Right cardiac atrium (tissue), 5 donors: ENCODE measurements around the gene PFKFB2. TPM values are rescaled to one million over a fixed set of nuclear protein-coding genes. Genes with fewer than 3 reads are reported as not detected.

Experiments used
- ATAC-seq, 2 donors: fragments of 200-7000 bp; cut with Tn5 transposase; one replicate each; pipeline versions ENCODE4 v1.8.0 to v1.9.1; 2020; ENCODE audit warnings: moderate library complexity in 2 of 2, mild to moderate bottlenecking in 1 of 2
- DNase-seq, 3 donors: peaks; one replicate each; pipeline ENCODE4 v3.0.0-alpha.2; 2020
- H3K27ac ChIP-seq: one replicate; pipeline ENCODE4 v1.5.1; 2013; ENCODE audit warnings: mild to moderate bottlenecking, low read length, control low read depth, moderate library complexity
- H3K27me3 ChIP-seq: one replicate; pipeline ENCODE4 v1.6.1; 2013; ENCODE audit not compliant: control insufficient read depth, insufficient read depth
- H3K4me1 ChIP-seq: one replicate; pipeline ENCODE4 v1.6.1; 2013; ENCODE audit warnings: low read length; ENCODE audit not compliant: control insufficient read depth, insufficient read depth
- H3K4me3 ChIP-seq: one replicate; pipeline ENCODE4 v1.5.1; 2013; ENCODE audit warnings: low read length, control low read depth
- H3K9me3 ChIP-seq: one replicate; pipeline ENCODE4 v1.6.1; 2013; ENCODE audit warnings: low read length; ENCODE audit not compliant: control insufficient read depth
- WGBS: extraction: QIAGEN DNeasy Blood & Tissue Kit; methylation state at CpG from one replicate; pipeline ENCODE4 v1.1.7; 2013; 5-methylcytosine and 5-hydroxymethylcytosine counted together
- intact Hi-C, 4 donors: fragments of 100-400 bp; cut with DNase I; formaldehyde crosslinking; loops; one replicate each; pipeline versions ENCODE4 v1.11.0 to v1.14.0; 2022 to 2023
- polyA plus RNA-seq: library from polyadenylated mRNA; stranded (reverse); fragments of 200-250 nt; gene quantifications from one replicate; pipeline ENCODE4 v1.2.3, GENCODE V29; 2013
- total RNA-seq, 4 donors: library from RNA; stranded (reverse); fragmentation: NEBNext Ultra II Directional; extraction: Animal tissue kit (Norgen Biotek cat#: 25700); gene quantifications; one replicate each; pipeline ENCODE4 v1.2.1, GENCODE V29; 2021
- donor health status: healthy with polysubstance abuse.
- donor health status: DM: no; HTN: yes; CAD: no.
- donor health status: DM: no; HTN: no; CAD: no.
- donor health status: DM: no; HTN: yes; CAD: no; lungs with severe emphysema.
- donor health status: DM: yes; HTN: yes; CAD: no.

The PFKFB2 gene
- total and polyA plus RNA-seq, 5 donors: 9.4 to 29.7 (median 21.2) TPM

- DNase-seq (no peak), ATAC-seq (no peak)
- 75% methylated on average over 2 of the region's 2 CpGs for WGBS
- Histone ChIP-seq H3K4me3 (no peak overlapping the region), H3K9me3 (no peaks in the 10 kb centered on the region), H3K27ac (no peak overlapping the region), H3K27me3 (no peaks in the 10 kb centered on the region), H3K4me1 (no peaks in the 10 kb centered on the region)
- intact Hi-C loops: no loop called here
These were observed 7.6 kb upstream of the PFKFB2 start for GRCh38 chr1:207045453-207045852.

DNA sequence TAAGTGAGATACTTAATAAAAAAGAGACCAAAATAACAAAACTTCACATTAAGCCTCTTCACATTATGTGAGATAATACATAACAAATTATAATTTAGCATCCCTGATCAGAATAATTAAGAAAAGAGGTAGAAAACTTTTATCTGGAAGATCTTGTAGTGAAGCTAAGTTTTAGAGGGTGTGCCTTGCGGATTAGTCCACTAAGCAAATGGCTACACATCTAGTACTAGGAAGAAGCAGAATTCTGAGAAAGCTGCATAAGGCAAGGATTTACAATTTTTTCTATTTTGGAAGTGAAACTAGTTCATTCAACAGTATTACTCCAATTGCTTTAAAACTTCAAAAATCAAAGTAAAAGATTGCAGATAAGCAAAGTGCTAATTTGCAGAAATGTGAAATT, 5.6 kb upstream of the PFKFB2 start:
- H3K4me1 ChIP-seq: no peaks in the 10 kb centered on the region
- DNase-seq (no peak), ATAC-seq (no peak)
- intact Hi-C loops: no loop called here
- H3K27ac ChIP-seq: no peak overlapping the region
- 86% methylated on average over 1 of the region's 1 CpG for WGBS
- H3K27me3 ChIP-seq: no peaks in the 10 kb centered on the region
- H3K4me3 ChIP-seq: no peak overlapping the region
- no peaks in the 10 kb centered on the region for H3K9me3 ChIP-seq

DNA sequence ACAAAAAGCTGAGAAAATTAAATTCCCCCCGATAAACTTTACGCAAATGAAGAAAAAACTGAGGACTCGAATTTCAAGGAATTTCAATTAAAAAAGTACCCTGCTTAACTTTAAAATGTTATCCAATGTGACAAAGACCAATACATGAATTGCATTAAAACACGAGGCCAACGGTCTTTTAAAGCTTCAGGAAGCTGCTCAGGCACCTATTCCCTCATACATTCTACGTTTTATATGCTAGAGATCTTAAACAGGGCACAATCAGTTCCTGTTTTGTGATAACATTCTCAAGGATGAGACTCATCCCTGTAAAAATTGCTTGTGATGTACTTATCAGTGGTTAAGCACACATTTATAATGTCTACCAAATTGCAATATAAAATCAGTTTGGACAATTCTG, 5.0 kb upstream of the PFKFB2 start:
- H3K4me3 ChIP-seq: no peak overlapping the region
- no peak overlapping the region for H3K27ac ChIP-seq
- WGBS: 73% methylated on average over 6 of the region's 6 CpGs
- DNase-seq (no peak), ATAC-seq (no peak)
- no peaks in the 10 kb centered on the region for H3K9me3 ChIP-seq
- intact Hi-C loops: no loop called here
- H3K27me3 ChIP-seq: no peaks in the 10 kb centered on the region
- no peaks in the 10 kb centered on the region for H3K4me1 ChIP-seq

- no peaks in the 10 kb centered on the region for H3K4me1 ChIP-seq
- WGBS: 89% methylated on average over 4 of the region's 4 CpGs
These were observed 4.0 kb upstream of the PFKFB2 start for GRCh38 chr1:207049054-207049453.

DNA sequence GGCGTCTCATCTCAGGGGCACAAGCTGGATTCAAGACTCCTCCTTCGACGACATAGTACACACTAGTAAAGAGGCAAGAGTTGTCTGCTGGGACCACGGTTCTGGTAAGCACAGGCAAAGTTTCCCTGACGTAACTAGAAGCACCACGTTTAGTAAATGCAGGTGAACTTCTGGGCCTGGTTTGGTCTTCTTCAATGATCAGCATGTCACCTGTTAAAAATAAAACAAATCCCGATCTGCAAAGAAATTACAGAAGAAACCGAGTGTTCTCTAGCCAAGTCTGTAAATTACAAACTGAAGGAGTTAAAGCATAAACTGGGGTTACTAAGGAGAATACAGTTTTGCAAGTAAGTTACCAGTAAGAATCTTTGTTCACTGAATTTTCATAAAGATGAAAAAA, 3.6 kb upstream of the PFKFB2 start:
- H3K27ac ChIP-seq: no peak overlapping the region
- intact Hi-C loops: no loop called here
- 59% methylated on average over 8 of the region's 8 CpGs for WGBS

More at GRCh38 chr1:207049054-207049453, 4.0 kb upstream of the PFKFB2 start:
- DNase-seq (no peak), ATAC-seq (no peak)
- no peak overlapping the region for H3K4me3 ChIP-seq
- H3K27me3 ChIP-seq: no peaks in the 10 kb centered on the region
- intact Hi-C loops: no loop called here
- H3K9me3 ChIP-seq: no peaks in the 10 kb centered on the region
- no peak overlapping the region for H3K27ac ChIP-seq

GRCh38 chr1:207049974-207050391, 3.1 kb upstream of the PFKFB2 start:
- ATAC-seq: peak; percentile 36 to 41
- Histone ChIP-seq H3K4me3 (peak overlapping the region; percentile 93), H3K27ac (no peak overlapping the region), H3K9me3 (no peaks in the 10 kb centered on the region), H3K27me3 (no peaks in the 10 kb centered on the region), H3K4me1 (no peaks in the 10 kb centered on the region)
- DNase-seq: no peak
- intact Hi-C loops: no loop called here
- under 1% methylated on average over 6 of the region's 6 CpGs for WGBS

More for the DNA sequence above, 3.6 kb upstream of the PFKFB2 start:
- Histone ChIP-seq H3K4me1 (no peaks in the 10 kb centered on the region), H3K4me3 (peak overlapping the region; percentile 93), H3K27me3 (no peaks in the 10 kb centered on the region), H3K9me3 (no peaks in the 10 kb centered on the region)
- ATAC-seq (no peak), DNase-seq (no peak)

DNA sequence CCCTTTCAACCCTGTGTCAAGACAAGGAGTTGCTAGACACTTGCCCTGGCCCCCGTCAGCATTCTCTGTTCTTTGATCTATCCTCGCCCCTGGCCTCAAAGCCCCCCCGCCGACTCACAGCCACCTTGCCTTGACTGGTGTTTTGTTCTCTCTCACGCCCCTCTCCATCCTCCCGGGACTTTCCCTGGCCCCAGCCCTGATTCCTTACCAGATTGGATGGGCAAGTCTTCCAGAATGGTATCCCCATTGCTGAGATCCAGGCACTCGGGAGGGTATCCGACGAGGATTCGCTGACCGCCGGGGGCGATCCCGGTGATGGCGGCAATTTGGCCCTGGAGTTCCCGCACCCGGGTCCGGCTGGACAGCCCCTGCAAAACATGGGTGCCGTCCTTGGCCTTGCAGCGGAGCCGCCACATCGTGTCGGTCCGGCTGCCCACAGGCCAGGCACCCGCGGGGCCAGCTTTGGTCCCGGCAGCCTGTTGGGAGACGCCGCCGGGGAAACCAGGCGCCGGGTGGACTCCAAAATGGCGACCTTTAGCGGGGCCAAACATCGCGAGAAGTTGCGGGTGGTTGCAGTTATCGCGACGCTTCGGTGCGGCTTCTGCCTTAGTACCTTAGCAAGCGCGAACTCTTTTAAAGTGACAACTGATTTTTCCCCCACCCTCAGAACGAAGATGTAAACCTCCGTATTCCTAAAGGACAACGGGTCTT, 2.4 kb upstream of the PFKFB2 start:
- Histone ChIP-seq H3K4me1 (no peaks in the 10 kb centered on the region), H3K27me3 (no peaks in the 10 kb centered on the region), H3K9me3 (no peaks in the 10 kb centered on the region), H3K4me3 (peak overlapping the region; percentile 93), H3K27ac (peak overlapping the region; percentile 73)
- peak; percentile 93 to 98 (median 97) for DNase-seq
- intact Hi-C loops: no loop called here
- ATAC-seq: peak; percentile 72 to 80
- under 1% methylated on average over 47 of the region's 47 CpGs for WGBS

- Histone ChIP-seq H3K9me3 (no peaks in the 10 kb centered on the region), H3K4me3 (peak within 1 kb of the TSS; percentile 93), H3K27ac (peak within 1 kb of the TSS; percentile 73), H3K4me1 (no peaks in the 10 kb centered on the region), H3K27me3 (no peaks in the 10 kb centered on the region)
- DNase-seq (no peak), ATAC-seq (no peak)
- WGBS: 61% methylated on average over 15 of the region's 15 CpGs
- intact Hi-C loops: no loop called here
These were observed 1.7 kb upstream of the PFKFB2 start, which contains the start of gene YOD1 for GRCh38 chr1:207051191-207051943. TSS of gene YOD1 (minus strand) at chr1:207051208. CDS start at chr1:207051030, 178 bp downstream.

DNA sequence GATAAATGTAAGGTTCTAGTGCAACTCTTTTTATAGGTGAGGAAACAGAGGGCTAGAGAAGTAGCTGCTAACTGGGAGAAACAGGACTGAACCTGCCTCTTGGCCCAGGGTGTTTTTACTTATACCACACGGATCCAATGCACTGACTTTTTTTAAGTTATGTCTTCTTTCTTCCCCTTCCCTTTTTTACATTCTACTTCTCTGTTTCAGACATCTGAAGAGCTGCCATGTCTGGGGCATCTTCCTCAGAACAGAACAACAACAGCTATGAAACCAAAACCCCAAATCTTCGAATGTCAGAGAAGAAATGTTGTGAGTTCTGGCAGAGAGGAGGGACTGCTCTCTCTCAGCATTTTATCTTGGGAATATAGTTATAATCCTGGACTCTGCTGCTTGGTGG, 1.4 kb downstream of the PFKFB2 start:
- peak overlapping the region; percentile 13 for H3K27ac ChIP-seq
- 42% methylated on average over 2 of the region's 2 CpGs for WGBS
- no peak for ATAC-seq
- no peaks in the 10 kb centered on the region for H3K9me3 ChIP-seq
- no peaks in the 10 kb centered on the region for H3K27me3 ChIP-seq
- H3K4me3 ChIP-seq: no peak overlapping the region
- intact Hi-C loops: no loop called here
- no peaks in the 10 kb centered on the region for H3K4me1 ChIP-seq
- DNase-seq: no peak

DNA sequence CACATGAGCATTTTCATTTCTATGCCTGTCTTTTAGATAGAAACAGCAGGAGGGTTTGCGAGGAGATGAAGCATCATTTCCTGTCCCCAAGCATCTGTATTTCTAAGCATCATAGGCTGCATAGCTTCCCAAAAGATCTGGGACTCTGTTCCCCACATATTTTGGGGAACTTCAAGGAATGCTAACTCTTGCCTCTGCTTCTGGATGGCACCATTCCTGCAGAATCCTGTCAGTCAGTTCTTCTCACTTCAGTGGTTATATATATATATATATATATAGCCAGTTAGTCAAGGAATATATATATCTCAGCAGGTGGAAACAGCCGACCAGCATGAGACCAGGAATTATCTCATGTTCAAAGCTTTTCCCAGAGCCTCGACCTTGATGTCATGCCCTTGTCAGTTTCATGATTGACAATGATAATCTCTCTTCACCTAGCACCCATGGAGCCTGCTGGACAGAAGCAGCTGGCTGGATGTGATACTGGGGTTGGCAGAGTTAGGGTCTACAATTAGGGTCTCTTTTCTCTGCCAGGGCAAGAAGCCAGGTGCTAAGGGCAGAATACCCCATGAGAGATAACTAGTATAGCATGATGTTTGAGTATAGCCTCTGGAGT, 2.4 kb downstream of the PFKFB2 start:
- 50% methylated on average over 3 of the region's 3 CpGs for WGBS
- Histone ChIP-seq H3K9me3 (no peaks in the 10 kb centered on the region), H3K4me3 (no peak overlapping the region), H3K4me1 (no peaks in the 10 kb centered on the region), H3K27me3 (no peaks in the 10 kb centered on the region), H3K27ac (no peak overlapping the region)
- DNase-seq (no peak), ATAC-seq (no peak)
- intact Hi-C loops: no loop called here

DNA sequence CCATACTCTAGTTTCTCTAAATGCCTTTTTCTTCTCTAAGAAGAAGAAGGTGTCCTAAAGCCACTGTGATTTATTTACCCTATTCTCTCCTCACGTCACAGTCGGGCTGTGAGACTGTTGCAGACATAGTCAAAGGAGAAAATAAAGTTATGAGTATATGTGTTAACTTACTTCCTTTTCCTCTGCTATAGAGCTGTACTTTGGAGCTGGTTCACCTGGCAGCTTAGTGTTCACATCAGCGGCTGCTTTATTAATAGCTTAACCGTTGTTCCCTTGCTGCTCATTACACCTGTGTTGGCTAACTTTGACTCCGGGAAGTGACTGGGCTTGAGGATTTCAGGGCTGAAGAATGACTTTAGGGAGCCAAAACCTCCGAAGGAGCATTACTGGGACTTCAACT, 3.6 kb downstream of the PFKFB2 start:
- H3K27me3 ChIP-seq: no peaks in the 10 kb centered on the region
- no peak overlapping the region for H3K27ac ChIP-seq
- no peak overlapping the region for H3K4me3 ChIP-seq
- no peaks in the 10 kb centered on the region for H3K4me1 ChIP-seq
- intact Hi-C loops: no loop called here
- 90% methylated on average over 6 of the region's 6 CpGs for WGBS
- H3K9me3 ChIP-seq: no peaks in the 10 kb centered on the region
- DNase-seq (no peak), ATAC-seq (no peak)
